HG02973 (cell line): ENCODE measurements around the gene UCK2.
"Not testable (repeated sequence)": the region's sequence is repeated elsewhere in the genome, so short reads cannot be mapped to it uniquely, and the experiment has no call there.

Experiments
- ATAC-seq: cut with Tn5 transposase; IDR thresholded peaks from one replicate; pipeline ENCODE4 v1.9.1; 2021; ENCODE audit warnings: moderate library complexity; ENCODE audit not compliant: unreplicated experiment

The UCK2 gene

DNA sequence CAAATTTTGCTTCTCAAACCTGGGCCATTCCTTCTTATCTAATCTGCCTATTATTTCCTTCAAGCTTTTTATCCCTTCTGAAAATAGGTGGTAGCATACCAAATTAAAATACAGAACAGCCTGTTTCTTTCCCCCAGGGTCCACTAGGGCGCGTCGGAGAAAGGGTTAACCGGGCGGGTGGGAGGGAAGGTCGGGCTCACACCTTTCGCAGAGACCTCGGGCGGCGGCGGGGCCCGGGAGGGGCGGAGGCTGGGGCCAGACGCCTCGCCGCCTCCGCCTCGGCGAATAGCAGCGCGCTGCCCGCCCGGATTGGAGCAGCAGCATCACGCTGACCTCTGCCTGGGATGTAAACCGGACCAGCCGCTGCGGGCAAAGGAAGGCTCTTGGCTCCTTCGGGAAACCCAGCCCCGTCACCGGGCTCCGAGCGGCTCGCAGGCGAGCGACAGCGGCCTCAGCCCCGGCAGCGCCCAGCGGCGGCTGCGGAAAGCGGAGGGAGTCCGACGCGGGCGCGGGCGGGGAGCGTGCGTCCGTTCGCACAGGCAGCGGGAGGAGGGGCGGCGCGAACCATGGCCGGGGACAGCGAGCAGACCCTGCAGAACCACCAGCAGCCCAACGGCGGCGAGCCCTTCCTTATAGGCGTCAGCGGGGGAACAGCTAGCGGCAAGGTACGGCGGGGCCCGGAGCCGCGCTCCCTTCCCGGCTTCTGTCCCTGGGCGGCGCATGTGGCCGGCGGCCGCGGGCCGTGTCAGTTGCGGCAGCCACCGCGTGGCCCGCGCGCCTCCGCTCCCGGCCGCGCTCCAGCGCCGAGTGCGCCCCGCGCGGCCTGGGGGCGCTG lies at the start of gene UCK2:
Gene UCK2, plus strand, starts transcription at position 347 of the 835 bp plus-strand sequence. Its CDS starts 220 bp downstream, at position 567.
- peak; percentile 72 for ATAC-seq

DNA sequence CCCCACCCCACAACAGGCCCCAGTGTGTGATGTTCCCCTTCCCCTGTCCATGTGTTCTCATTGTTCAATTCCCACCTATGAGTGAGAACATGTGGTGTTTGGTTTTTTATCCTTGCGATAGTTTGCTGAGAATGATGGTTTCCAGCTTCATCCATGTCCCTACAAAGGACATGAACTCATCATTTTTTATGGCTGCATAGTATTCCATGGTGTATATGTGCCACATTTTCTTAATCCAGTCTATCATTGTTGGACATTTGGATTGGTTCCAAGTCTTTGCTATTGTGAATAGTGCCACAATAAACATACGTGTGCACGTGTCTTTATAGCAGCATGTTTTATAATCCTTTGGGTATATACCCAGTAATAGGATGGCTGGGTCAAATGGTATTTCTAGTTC lies 49.2 kb upstream of the UCK2 start:
- not testable (repeated sequence) for ATAC-seq

DNA sequence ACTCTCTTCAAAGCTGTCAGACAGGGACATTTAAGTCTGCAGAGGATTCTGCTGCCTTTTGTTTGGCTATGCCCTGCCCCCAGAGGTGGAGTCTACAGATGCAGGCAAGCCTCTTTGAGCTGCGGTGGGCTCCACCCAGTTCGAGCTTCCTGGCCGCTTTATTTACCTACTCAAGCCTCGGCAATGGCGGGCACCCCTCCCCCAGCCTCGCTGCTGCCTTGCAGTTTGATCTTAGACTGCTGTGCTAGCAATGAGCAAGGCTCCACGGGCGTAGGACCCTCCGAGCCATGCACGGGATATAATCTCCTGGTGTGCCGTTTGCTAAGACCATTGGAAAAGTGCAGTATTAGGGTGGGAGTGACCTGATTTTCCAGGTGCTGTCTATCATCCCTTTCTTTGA lies 43.9 kb upstream of the UCK2 start:
- ATAC-seq, result not testable (repeated sequence)

DNA sequence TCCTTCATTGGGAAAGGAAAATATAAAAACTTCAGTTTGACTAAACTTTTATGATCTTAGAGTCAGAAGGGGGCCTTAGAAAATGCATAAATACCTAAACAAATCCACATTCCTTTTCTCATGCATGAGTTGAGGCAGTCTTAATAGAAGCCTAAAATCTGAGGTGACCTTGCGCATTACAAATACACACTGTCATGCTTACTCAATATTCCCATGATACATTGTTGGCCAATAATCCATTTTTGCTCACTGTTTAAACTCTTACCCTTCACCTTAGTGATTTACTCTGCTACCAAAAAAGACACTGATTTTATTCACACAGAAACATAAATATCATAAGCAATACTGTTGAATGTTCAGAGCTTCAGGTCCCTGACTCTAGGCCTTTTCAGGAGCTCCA lies 39.7 kb upstream of the UCK2 start:
- ATAC-seq, result no peak

DNA sequence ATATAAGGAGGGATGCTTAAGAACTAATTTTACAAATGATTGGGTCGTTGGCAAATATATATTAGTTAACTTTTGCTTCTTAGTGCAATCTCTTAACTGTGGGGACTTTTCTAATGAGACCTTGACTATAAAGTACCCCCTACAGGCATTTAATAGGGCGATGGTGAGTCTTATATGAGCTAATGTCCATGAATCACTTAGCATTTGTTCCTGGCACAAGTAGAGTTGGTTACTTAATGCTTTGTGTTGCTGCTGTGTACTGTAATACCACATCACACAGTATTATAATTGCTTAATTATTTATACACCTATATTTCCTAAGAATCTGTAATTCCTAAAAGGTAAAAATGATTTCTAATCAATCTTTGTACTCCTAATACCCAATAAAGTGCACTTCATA lies 33.5 kb upstream of the UCK2 start:
- no peak for ATAC-seq

- no peak for ATAC-seq
These were observed 31.5 kb upstream of the UCK2 start for GRCh38 chr1:165795894-165796293.

DNA sequence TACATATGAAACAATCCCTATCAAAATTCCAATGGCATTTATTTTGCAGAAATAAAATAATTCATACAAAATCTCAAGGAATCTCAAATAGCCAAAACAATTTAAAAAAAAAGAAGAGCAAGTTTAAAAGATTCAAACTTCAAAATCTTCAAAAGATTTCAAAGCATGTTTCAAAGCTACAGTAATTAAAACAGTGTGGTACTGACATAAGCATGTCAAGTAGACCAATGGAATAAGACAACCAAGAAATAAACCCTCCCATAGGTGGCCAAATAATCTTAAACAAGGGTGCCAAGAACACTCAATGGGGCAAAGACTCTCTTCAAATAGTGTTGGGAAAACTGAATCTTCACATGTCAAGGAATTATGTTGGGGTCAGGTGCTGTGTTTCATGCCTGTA lies 28.0 kb upstream of the UCK2 start:
- no peak for ATAC-seq

- not testable (repeated sequence) for ATAC-seq
These were observed 22.9 kb upstream of the UCK2 start for GRCh38 chr1:165804513-165804912.

- ATAC-seq, result no peak
These were observed 19.8 kb upstream of the UCK2 start for GRCh38 chr1:165807613-165808012.

GRCh38 chr1:165815725-165816124 lies 11.7 kb upstream of the UCK2 start:
- no peak for ATAC-seq

GRCh38 chr1:165816157-165816556 lies 11.3 kb upstream of the UCK2 start:
- no peak for ATAC-seq

DNA sequence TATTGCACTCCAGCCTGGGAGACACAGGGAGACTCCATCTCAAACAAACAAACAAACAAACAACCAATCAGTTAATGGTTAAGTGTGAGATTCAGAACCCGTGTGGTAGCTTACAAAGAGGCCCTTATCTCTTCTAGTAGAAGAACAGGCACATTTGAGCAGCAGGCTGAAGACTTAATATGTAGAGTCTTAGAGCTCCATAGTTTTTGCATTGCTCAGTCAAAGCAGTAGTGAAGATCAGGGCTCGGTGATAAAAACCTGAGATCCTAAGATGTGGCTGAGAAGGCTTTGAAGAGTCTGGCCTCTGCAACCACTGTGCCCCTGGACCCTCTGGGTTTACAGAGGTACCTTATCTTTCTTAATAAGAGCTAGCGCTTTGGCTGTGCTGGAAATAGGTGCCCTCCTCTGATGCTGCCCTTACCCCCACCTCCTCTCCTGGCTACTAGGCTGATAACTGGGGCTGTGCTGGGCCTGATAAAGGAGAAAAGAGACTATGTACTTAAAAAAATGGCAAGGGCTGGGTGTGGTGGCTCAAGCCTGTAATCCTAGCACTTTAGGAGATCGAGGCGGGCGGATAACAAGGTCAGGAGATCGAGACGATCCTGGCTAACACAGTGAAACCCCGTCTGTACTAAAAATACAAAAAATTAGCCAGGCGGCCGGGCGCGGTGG lies 10.5 kb upstream of the UCK2 start:
- no peak for ATAC-seq

- ATAC-seq, result no peak
These were observed 3.7 kb upstream of the UCK2 start for GRCh38 chr1:165823552-165824268.

GRCh38 chr1:165824269-165824643 lies 3.2 kb upstream of the UCK2 start:
- no peak for ATAC-seq

DNA sequence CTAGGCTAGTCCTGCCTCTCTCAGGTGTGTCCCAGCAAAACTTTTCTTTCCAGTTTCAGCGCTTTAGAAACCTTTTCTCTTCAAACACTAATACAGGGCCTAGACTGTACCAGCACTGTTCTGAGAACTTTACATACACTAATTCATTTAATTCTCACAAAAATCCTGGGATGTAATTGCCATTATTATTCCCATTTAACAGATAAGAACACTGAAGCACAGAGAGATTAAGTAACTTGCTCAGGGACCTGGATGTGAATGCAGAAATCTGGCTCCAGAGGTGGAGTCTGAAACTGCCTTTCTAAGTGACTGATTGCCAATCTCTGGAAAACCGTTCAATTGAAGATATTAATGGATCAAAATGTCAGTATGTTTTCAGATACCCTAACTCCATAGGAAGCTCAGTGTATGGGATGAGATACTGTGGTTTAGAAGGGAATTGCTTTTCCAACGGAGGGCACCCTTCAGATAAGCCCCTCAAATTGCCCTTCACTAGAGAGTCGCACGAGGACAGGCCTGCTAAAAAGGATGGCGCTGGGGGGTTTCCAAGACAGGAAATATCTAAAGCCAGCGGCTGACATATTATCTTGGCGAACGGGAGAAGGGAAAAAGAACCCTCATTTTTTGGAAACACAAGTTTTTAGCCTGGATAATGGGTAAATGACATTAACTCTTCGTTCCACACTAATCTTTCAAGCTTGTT lies 698 bp upstream of the UCK2 start:
- no peak for ATAC-seq

DNA sequence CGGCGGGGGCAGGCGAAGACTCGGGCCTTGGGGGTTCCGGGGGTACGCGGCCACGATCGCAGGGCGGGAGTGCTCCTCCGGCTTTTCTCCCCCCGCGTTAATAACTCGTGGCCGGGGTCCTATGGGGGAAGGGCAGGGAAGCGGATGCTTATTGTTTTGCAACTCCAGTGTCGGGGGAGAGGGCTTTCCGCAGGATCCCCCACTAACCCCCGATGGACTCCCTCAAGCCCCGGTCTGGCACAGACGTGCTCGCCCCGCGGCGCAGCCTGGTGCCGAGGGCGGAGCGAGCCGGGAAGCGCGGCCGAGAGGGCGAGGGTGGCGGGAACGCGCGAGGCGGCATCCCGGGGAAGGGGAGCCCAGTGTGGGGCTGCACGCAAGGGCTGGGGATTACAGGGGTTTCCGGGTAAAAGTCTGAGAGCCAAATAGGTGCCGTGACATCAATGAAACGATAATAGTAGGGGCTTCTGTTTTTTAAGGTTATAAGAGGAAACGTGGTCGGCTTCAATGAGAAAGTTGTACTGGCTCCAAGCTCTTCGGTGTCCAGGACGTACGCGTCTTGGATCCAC lies 772 bp downstream of the UCK2 start:
- ATAC-seq, result peak; percentile 33

DNA sequence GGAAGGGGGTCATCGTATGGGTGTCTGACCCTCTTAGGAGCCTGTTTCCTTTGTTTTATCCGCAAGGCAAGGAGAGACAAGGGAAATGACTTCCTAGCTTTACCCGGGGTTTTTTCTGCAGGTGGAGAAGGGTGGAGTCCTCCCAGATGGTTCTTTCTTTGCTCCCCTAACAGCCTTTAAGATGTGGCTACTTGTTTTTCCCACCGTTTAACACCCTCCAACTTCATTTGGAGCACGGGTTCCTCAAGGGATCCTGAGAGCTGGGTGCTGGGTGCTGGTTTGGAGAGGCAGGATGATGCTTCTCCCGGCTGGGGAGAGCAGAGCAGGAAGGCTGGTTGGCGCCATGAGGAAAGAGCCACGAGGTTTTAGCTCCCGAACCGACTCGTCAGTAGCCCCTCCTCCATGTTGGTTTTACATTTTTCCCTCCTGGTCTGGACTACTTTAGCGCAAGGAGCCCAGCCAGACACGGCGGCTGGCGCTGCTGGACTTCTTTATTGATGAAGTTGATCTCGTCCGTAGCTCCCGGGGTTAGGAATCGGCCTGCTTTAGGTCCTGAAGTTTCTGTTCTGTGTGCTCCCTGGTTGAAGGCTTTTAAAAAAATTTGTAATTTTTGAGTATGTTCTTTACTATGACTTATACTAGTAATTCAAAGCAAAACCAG lies 1.4 kb downstream of the UCK2 start:
- ATAC-seq, result no peak

- ATAC-seq, result no peak
These were observed 2.5 kb downstream of the UCK2 start for GRCh38 chr1:165829888-165830287.

DNA sequence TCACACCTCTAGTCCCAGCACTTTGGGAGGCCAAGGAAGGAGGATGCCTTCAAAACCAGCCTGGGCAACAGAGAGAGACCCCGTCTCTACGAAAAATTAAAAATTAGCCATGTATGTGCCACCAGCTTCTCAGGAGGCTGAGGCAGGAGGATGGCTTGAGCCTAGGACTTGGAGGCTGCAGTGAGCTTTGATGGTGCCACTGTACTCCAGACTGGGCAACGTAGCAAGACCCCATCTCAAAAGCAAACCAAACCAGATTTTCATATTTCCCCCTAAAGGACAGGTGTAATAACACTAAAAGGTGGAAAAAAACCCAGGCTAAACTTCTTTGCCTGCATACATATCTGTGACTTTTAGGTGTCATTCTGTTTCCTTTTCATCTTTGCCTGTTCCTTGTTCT lies 3.7 kb downstream of the UCK2 start:
- no peak for ATAC-seq

DNA sequence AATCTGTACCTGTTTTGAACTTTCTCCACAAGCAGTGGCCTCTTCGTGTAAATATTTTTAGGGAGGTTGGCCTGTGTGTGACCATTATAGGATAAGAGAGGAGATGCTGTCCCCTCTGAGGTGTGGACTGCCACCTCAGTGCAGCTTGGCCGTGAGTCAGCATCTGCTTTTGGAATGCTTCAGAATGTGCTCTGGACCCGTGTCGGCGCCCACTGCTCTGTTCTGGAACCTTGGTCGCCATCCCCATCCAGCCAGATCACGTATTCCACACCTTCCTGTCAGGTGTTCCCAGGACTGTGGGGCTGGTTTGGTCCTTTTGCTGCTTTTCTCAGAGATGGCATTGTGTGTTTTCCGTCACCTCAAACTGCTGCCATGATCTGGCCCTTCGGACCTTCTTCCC lies 5.5 kb downstream of the UCK2 start:
- ATAC-seq, result no peak
